PC-3 (cell line): Measurements from ENCODE around the gene RPL7L1. TPM values are rescaled to one million over a fixed set of nuclear protein-coding genes. Genes with fewer than 3 reads are reported as not detected.

Experiments used
- ATAC-seq: fragments of 200-7000 bp; cut with Tn5 transposase; 2 replicates; pipeline ENCODE4 v1.9.1; 2020; ENCODE audit warnings: mild to moderate bottlenecking, moderate library complexity
- BruUV-seq: library from RNA; stranded (reverse); fragments of 400-500 nt; replicated peaks from 2 replicates; lab custom pipeline; 2021; lab: Mats Ljungman, UMichigan
- CTCF ChIA-PET: fragments of 300-600 bp; sonication (Branson Sonifier 250); formaldehyde crosslinking; loops from one replicate; lab custom pipeline; 2022; ENCODE audit warnings: antibody characterized with exemption; lab: Charles Lee
- POLR2A ChIA-PET: fragments of 300-600 bp; sonication (Branson Sonifier 250); formaldehyde crosslinking; loops from one replicate; lab custom pipeline; 2022; ENCODE audit warnings: antibody characterized with exemption; ENCODE audit not compliant: unreplicated experiment; lab: Charles Lee
- DNase-seq: peaks from one replicate; pipeline ENCODE4 v3.0.0-alpha.2; 2015
- H2AFZ ChIP-seq: fragments of 300-600 bp; sonication (generic); 2 replicates; pipeline ENCODE4 v1.6.0; 2016; ENCODE audit warnings: antibody characterized with exemption, low read length
- H3F3A ChIP-seq: fragments of 300-600 bp; sonication (generic); one replicate; pipeline ENCODE4 v1.6.0; 2017; ENCODE audit warnings: antibody characterized with exemption, low read length, control low read depth, mild to moderate bottlenecking; ENCODE audit not compliant: unreplicated experiment
- H3K27ac ChIP-seq: fragments of 300-600 bp; sonication (generic); 2 replicates; pipeline ENCODE4 v1.5.1; 2016; ENCODE audit warnings: mild to moderate bottlenecking, low read length
- H3K27me3 ChIP-seq: fragments of 300-600 bp; sonication (generic); 2 replicates; pipeline ENCODE4 v1.6.1; 2016; ENCODE audit warnings: low read length, mixed read lengths
- H3K36me3 ChIP-seq: fragments of 300-600 bp; sonication (generic); 2 replicates; pipeline ENCODE4 v1.6.1; 2016; ENCODE audit warnings: low read depth, mixed run types, low read length, mixed read lengths
- H3K4me1 ChIP-seq: fragments of 300-600 bp; sonication (generic); 2 replicates; pipeline ENCODE4 v1.5.1; 2016; ENCODE audit warnings: low read length; ENCODE audit not compliant: insufficient read depth
- H3K4me2 ChIP-seq: fragments of 300-600 bp; sonication (generic); 2 replicates; pipeline ENCODE4 v1.6.0; 2016; ENCODE audit warnings: low read length
- H3K4me3 ChIP-seq: fragments of 300-600 bp; sonication (generic); 2 replicates; pipeline ENCODE4 v1.5.1; 2016; ENCODE audit warnings: mild to moderate bottlenecking, low read length, mixed read lengths
- H3K79me2 ChIP-seq: fragments of 300-600 bp; sonication (generic); 2 replicates; pipeline ENCODE4 v1.6.1; 2017; ENCODE audit warnings: low read length, mixed read lengths
- H3K9ac ChIP-seq: fragments of 300-600 bp; sonication (generic); 2 replicates; pipeline ENCODE4 v1.6.0; 2016; ENCODE audit warnings: mild to moderate bottlenecking, low read length
- H3K9me2 ChIP-seq: fragments of 300-600 bp; sonication (generic); replicated peaks from 2 replicates; pipeline ENCODE4 v1.6.1; 2016; ENCODE audit warnings: mixed run types, low read length, mixed read lengths
- H3K9me3 ChIP-seq: fragments of 300-600 bp; sonication (generic); 2 replicates; pipeline ENCODE4 v1.6.1; 2016; ENCODE audit warnings: low read length, mixed read lengths
- H4K20me1 ChIP-seq: fragments of 300-600 bp; sonication (generic); 2 replicates; pipeline ENCODE4 v1.6.1; 2016; ENCODE audit warnings: low read length, mixed read lengths
- EZH2 ChIP-seq: fragments of 300-600 bp; sonication (generic); IDR thresholded peaks from one replicate; pipeline ENCODE4 v1.6.1; 2017; ENCODE audit warnings: antibody characterized with exemption, mild to moderate bottlenecking, low read length; ENCODE audit not compliant: unreplicated experiment
- EZH2phosphoT487 ChIP-seq: fragments of 300-600 bp; sonication (generic); IDR thresholded peaks from 2 replicates; pipeline ENCODE4 v1.6.1; 2018; ENCODE audit warnings: mild to moderate bottlenecking, antibody characterized with exemption, low read length, borderline replicate concordance
- intact Hi-C: fragments of 100-400 bp; cut with micrococcal nuclease; formaldehyde crosslinking; loops from 2 replicates; pipeline ENCODE4 v1.9.0; 2023
- total RNA-seq: library from RNA; depleted of rRNA; stranded (reverse); fragments of >200 nt; gene quantifications from 2 replicates; pipeline ENCODE4 v1.2.3, GENCODE V29; 2014
- TF ChIP-seq, protein P1 (sequence below): fragments of 300-600 bp; sonication (generic); conservative IDR thresholded peaks from 2 replicates; pipeline ENCODE4 v1.5.1; 2017; ENCODE audit warnings: antibody characterized with exemption, low read depth, mild to moderate bottlenecking, low read length

RPL7L1 gene
- total RNA-seq, 1 experiment from 2014 or later: 99.5 TPM

DNA sequence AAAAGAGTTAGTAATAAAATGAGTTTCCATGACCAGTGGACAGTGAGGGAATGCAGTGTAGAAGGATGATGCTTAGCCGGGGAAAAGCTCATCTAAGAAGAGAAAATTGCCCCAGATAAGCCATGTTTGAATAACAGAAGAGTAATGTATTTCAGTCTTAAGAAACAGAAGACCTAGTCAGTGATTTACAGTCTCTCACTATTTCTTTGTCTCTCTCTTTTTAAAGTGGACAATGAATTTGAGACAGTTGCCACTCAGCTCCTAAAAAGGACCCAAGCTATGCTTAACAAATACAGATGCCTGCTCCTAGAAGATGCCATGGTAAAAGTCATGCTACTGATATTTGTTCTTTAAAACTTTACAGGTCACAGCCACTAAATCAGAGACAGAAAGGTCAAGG is 19.4 kb upstream of the RPL7L1 start:
- H3K9ac ChIP-seq: no peak overlapping the region
- no peaks in the 10 kb centered on the region for H3K9me3 ChIP-seq
- intact Hi-C loops: no loop called here
- no peaks in the 10 kb centered on the region for H3K9me2 ChIP-seq
- H2AFZ ChIP-seq: no peak overlapping the region
- no peak for TF ChIP-seq EZH2phosphoT487
- TF ChIP-seq, protein P1, sequence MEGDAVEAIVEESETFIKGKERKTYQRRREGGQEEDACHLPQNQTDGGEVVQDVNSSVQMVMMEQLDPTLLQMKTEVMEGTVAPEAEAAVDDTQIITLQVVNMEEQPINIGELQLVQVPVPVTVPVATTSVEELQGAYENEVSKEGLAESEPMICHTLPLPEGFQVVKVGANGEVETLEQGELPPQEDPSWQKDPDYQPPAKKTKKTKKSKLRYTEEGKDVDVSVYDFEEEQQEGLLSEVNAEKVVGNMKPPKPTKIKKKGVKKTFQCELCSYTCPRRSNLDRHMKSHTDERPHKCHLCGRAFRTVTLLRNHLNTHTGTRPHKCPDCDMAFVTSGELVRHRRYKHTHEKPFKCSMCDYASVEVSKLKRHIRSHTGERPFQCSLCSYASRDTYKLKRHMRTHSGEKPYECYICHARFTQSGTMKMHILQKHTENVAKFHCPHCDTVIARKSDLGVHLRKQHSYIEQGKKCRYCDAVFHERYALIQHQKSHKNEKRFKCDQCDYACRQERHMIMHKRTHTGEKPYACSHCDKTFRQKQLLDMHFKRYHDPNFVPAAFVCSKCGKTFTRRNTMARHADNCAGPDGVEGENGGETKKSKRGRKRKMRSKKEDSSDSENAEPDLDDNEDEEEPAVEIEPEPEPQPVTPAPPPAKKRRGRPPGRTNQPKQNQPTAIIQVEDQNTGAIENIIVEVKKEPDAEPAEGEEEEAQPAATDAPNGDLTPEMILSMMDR: no peak
- no peak for TF ChIP-seq EZH2
- H3K4me3 ChIP-seq: no peak overlapping the region
- H3K27ac ChIP-seq: no peak overlapping the region
- DNase-seq: no peak
- no peaks in the 10 kb centered on the region for H3K4me1 ChIP-seq
- H4K20me1 ChIP-seq: no peaks in the 10 kb centered on the region
- ChIA-PET CTCF (no interaction called here), POLR2A (no interaction called here)
- H3K36me3 ChIP-seq: no peaks in the 10 kb centered on the region
- ATAC-seq: no peak
- BruUV-seq: no TSS peak
- H3K79me2 ChIP-seq: no peaks in the 10 kb centered on the region
- H3K4me2 ChIP-seq: no peak overlapping the region
- no peaks in the 10 kb centered on the region for H3F3A ChIP-seq
- no peaks in the 10 kb centered on the region for H3K27me3 ChIP-seq

GRCh38 chr6:42860481-42860880 is 18.9 kb upstream of the RPL7L1 start:
- Histone ChIP-seq H3K36me3 (no peaks in the 10 kb centered on the region), H3K9me3 (no peaks in the 10 kb centered on the region), H2AFZ (no peak overlapping the region), H4K20me1 (no peaks in the 10 kb centered on the region), H3F3A (no peaks in the 10 kb centered on the region), H3K27me3 (no peaks in the 10 kb centered on the region), H3K9ac (no peak overlapping the region), H3K4me1 (no peaks in the 10 kb centered on the region), H3K4me2 (no peak overlapping the region), H3K9me2 (no peaks in the 10 kb centered on the region), H3K27ac (no peak overlapping the region), H3K4me3 (no peak overlapping the region), H3K79me2 (no peaks in the 10 kb centered on the region)
- no peak for ATAC-seq
- DNase-seq: no peak
- BruUV-seq: no TSS peak
- intact Hi-C loops: no loop called here
- TF ChIP-seq, protein P1: no peak
- TF ChIP-seq EZH2phosphoT487: no peak
- TF ChIP-seq EZH2: no peak
- POLR2A ChIA-PET: no interaction called here
- CTCF ChIA-PET: no interaction called here

DNA sequence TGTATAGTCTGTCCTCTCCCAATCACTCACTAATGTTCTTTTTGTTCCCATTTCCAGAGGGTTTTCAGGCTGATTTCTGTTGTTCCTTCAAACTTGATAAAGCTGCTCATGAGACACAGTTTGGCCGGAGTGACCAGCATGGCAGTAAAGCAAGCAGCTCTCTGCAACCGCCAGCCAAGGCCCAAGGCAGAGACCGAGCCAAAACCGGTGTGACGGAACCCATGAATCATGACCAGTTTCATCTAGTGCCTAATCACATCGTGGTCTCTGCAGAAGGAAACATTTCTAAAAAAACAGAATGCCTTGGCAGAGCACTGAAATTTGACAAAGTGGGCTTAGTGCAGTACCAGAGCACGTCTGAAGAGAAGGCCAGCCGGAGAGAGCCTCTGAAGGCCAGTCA is 14.8 kb upstream of the RPL7L1 start:
- ChIA-PET POLR2A (interaction anchor here (0.6 kb wide), 1 partner anchor 27 kb away, joined by 11 read pairs; no protein-coding TSS in a partner anchor), CTCF (no interaction called here)
- Histone ChIP-seq H3K27ac (no peak overlapping the region), H3K9me3 (no peaks in the 10 kb centered on the region), H4K20me1 (no peaks in the 10 kb centered on the region), H3K27me3 (no peaks in the 10 kb centered on the region), H3K36me3 (no peaks in the 10 kb centered on the region), H3K9me2 (no peaks in the 10 kb centered on the region), H3K9ac (no peak overlapping the region), H3K4me1 (no peaks in the 10 kb centered on the region), H3K79me2 (no peaks in the 10 kb centered on the region), H3K4me3 (no peak overlapping the region), H2AFZ (no peak overlapping the region), H3F3A (no peaks in the 10 kb centered on the region), H3K4me2 (no peak overlapping the region)
- no peak for ATAC-seq
- TF ChIP-seq EZH2: no peak
- TF ChIP-seq, protein P1: no peak
- no peak for TF ChIP-seq EZH2phosphoT487
- DNase-seq: no peak
- BruUV-seq: no TSS peak
- intact Hi-C loops: no loop called here
